Fibroblast of the conjunctiva (primary cell): ENCODE results near the gene EVA1C.
A peak's percentile ranks its signal among the peaks of the same experiment; 100 is the strongest.
"Not testable (repeated sequence)": the region's sequence is repeated elsewhere in the genome, so short reads cannot be mapped to it uniquely, and the experiment has no call there.

Experiments
- DNase-seq: peaks from one replicate; pipeline ENCODE4 v3.0.0-alpha.2; 2010; ENCODE audit warnings: low read depth

EVA1C gene

DNA sequence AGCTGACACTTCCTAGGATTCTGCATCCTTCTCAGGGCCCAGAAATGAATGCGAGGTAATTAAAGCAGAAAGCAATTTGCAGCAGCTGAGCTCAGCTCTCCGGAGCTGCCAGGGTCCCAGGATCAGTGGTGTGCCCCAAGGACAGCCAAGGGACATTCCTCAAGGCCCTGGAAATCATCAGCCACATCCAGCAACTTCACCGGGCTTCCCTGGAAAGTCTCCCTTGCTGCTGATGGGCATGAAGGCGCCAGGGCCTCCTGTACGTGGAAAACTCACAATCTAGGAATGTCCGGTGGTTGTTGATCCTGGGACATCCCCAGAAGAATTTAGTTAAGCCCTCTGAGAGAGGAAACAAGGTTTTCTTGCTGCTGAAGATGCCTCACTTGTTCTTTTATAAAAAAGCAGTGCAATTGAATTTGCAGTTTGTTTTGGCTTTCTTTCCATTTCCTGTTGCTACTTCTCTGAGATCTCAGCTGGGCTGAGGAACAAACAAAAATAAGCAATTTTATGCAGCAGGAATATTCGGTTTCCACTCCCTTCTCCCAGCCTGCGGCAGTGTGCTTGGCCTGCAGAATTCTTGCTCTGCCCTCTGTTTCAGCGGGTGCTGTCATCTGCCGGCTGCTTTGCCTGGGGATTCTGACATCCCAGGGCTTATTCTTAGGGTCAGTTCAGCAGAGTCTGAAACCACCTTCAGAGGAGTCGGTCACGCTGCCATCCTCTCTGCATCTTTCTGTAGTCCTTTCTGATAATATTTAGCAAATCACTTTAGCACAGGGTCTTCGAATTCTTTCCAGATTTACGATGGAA lies 86.9 kb downstream of the EVA1C start:
- DNase-seq, result no peak

DNA sequence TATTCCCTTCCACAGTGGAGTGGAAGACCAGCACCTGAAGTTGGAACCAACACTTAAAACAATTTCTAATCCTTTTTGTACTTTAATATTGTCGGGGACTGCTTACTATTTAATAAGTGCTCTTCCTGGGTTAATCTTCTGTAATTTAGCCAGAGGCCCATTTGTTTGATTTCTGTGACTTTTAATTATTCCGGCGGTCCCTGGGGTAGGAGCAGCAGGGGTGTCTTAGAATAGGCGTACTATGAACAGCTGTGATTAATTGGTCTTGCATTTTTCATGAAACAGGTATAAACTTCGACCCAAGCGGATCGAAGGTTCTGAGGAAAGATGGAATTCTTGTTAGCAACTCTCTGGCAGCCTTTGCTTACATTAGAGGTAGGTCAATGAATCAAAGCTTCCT lies 91.1 kb downstream of the EVA1C start:
- DNase-seq, result not testable (repeated sequence)

DNA sequence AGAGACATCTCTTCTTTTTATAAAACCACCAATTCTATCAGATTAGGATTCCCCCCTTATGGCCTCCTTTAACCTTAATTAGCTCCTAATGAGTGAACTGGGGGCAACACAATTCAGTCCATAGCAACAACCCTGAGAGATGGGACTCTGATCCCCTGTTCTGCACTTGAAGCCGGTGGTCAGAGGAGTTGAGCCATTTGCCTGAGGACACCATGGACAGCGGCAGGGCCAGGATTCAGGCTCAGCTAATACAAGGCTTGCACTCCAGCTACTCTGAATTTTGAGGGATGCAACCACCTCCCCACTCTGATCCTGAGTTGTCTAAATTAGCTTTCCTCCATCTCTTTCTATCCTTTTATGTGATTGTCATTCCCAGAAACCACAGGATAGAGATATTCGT lies 93.3 kb downstream of the EVA1C start:
- DNase-seq, result not testable (repeated sequence)

DNA sequence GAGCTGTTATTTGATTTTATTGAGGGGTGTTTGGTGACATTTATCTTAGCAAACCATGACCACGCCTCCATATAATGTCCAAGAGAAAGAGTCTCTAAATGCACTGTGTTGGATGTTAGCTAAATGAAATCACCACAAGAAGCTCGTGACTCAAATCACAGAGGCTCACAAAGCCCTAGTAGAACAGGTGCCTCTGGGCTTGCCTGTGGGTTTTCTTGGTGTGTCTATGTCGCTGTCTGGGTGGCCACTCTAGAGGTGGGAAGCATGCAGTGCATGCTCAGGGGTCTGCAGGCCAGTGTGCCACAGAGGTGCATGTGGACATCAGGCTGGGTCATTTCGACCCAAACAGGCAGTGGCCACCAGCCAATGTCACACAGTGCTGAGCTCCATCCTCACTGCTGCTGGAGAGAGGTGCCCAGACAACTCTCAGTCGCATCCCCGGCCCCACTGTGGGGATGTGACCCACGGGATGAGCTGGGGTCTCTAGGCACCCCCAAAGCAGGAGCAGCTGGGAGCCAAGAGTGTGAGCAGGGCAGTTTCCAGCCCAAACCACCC lies 94.0 kb downstream of the EVA1C start:
- not testable (repeated sequence) for DNase-seq

DNA sequence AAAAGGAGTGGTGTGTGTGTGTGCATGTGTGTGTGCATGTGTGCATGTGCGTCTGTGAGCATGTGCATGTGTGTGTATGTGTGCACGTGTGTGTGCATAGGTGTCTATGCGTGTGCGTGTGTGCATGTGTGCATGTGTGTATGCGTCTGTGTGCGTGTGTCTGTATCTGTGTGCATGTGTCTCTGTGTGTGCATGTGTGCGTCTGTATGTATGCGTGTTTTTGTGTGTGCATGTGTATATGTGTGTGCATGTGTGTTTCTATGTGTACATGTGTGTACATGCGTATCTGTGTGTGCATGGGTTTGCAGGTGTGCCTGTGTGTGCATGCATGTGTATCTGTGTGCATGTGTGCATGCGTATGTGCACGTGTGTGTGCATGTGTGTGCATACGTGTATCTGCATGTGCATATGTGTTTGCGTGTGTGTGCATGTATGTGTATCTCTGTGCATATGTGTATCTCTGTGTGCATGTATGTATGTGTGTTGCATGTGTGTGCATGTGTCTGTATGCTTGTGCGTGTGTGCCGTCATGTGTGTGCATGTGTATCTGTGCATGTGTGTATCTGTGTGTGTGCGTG lies 94.9 kb downstream of the EVA1C start:
- DNase-seq, result no peak

DNA sequence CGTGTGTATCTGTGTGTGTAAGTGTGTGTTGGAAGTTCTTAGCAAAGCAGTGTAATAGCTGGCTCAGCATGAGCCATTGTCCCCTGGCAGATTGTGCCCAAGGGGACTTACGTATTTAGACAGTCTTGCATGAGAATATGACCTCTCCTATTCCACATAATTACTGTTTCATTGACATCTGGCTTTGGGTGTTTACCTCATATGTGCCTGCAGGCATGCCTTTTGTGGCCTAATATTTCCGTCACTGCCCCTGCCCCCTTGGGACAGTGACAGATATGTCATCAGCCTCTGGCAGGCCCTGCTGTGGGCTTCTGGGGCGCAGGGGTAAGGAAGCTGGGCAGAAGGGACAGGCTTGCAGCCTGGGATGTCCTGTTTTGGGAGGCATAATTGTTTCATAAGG lies 95.5 kb downstream of the EVA1C start:
- not testable (repeated sequence) for DNase-seq

DNA sequence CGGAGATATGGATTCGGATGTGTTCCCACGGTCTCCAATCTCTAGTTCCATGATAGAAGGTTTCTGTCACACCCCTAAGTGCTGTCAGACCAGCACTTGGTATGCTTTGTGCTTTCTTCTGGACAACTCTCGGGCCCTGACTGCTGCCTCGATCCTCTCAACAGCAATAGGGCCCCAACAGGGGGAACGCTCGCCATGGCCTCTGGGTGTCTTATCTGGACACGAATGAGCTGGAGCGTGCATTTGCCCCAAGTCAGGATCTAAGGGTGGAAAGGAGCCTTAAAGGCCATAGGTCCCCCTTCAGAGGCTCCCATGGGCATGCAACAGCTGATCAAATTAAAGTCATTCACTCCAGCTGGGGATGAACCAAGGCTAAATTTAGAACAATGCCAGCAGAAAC lies 96.1 kb downstream of the EVA1C start:
- DNase-seq, result no peak

DNA sequence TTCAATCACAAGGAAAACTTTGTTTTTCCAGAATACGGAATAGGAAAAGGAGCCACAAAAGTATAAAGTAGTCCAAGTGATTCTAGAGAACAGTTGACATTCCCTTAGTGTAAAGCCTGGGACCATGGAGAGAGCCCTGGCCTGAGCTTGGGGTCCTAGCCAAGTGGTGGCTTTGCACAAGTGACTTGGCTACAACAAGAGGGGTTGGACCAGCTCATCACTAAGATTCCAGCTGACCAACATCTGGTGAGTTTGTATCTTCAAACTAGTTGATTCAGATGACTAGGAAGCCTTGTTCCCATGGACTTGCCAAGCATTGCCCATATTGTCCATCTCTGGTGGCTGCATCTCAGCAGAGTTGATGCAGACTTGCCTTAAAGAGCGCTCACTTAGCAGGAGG lies 96.5 kb downstream of the EVA1C start:
- not testable (repeated sequence) for DNase-seq

DNA sequence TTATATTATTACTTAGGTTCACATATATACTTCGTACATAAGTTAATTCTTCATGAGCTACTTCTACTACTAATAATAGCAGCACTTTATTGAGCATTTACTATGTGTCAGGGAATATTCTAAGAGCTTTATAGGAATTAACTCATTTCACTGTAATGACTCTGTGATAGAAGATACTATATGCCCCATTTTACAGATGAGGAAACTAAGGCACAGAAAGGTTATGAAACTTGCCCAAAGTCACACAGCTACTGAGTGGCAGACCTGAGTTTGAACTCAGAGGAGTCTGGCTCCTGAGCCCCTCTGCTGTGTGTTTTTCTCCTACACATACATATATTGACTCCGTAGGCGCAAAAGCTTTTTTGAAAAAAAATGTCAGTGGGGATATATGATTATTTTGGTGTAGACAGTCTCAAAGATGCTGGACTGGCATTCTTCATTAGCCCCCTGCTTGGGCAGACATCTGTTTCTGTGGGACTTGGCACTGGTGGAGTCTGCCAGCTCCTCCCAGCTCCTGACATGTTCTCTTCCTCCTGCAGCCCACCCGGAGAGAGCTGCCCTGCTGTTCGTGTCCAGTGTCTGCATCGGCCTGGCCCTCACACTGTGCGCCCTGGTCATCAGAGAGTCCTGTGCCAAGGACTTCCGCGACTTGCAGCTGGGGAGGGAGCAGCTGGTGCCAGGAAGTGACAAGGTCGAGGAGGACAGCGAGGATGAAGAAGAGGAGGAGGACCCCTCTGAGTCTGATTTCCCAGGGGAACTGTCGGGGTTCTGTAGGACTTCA lies 102.0 kb downstream of the EVA1C start:
- DNase-seq, result no peak

DNA sequence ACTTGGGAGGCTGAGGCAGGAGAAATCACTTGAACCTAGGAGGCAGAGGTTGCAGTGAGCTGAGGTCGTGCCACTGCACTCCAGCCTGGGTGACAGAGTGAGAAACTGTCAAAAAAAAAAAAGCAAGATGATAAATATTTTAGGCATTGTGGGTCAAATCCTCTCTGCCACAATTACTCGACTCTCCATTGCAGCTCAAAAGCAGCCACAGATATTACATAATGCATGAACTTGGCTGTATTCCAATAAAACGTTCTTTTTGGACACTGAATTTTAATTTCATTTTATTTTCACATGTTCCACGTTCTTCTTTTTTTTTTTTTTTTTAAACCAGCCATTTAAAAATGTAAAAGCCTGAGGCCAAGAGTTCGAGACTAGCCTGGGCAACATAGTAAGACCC lies 103.4 kb downstream of the EVA1C start:
- DNase-seq, result no peak

DNA sequence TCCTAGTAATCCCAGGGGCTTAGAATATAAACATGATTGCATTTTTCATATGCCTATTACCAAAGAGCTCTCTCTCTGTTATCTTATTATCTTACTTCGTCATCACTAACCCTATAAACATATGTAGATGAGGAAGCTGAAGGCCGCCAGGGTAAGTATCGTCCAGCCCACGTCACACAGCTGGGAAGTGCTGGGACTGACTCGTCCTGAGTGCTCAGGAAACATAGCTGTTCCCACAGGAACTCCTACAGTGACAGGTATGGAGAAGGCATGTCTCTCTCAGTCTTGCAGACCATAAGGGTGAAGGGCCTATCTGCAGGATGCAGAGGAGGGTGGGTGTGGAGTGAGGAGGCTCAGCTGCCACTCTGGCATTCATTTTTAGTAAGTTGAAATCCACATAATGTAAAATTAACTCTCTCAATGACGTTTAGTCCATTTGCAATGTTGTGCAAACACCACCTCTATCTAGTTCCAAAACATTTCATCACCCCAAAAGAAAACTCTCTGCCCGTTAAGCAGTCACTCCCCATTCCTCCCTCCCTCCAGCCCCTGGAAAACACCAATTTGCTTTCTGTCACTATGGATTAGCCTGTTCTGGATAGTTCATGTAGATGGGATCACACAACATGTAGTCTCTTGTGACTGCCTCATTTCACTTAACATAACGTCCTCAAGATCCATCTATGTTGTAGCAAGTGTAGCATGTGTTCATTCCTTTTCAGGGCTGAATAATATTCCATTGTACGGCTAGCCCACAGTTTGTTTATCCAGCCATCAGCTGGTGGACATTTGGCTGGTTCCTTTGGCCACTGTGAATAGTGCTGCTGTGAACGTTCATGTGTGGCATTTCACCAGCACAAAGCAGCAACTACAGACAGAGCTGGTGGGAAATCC lies 104.5 kb downstream of the EVA1C start:
- DNase-seq, result peak; percentile 29

DNA sequence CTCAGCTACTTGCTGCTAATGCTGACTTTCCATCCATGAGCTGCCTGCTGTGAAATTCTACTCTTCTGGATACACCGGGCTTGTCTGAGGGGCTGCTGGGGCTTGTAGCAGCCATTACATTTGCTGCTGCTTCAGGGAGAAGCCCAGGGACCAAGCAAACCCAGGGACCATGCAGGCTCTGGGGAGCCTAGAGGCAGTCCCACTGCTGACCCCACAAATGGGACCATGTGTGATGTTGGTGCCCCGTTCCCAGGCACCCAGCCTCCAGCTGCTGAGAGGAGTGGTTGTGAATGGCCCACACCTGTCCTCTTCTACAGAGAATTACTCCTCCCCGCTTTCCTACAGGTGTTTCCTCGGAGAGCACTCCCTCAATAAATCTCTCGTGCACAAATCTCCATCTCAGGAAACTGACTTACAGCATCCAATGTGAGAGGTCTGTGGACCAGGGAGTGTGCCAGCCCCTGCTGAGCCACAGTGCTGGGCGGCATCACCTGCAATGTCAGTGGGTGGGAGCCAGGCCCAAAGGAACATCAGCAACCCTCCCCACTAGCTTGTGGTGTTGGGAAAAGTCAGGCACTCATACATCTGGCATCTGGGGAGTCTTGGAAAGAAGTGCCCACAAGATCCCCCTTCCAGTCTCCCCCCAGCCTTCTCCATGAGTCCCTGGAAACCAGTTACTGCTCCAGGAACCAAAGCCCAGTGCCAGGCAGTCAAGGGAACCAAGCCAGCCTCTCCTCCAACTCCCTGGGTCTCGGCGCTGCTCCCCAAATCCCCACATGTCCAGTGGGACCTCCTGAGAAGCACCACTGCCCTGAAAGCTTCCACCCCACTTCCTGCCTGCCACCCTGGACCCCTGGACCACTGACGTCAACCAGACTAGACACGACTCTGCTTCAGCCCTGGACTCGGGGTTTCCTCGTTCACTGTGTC lies 107.7 kb downstream of the EVA1C start:
- DNase-seq, result no peak

DNA sequence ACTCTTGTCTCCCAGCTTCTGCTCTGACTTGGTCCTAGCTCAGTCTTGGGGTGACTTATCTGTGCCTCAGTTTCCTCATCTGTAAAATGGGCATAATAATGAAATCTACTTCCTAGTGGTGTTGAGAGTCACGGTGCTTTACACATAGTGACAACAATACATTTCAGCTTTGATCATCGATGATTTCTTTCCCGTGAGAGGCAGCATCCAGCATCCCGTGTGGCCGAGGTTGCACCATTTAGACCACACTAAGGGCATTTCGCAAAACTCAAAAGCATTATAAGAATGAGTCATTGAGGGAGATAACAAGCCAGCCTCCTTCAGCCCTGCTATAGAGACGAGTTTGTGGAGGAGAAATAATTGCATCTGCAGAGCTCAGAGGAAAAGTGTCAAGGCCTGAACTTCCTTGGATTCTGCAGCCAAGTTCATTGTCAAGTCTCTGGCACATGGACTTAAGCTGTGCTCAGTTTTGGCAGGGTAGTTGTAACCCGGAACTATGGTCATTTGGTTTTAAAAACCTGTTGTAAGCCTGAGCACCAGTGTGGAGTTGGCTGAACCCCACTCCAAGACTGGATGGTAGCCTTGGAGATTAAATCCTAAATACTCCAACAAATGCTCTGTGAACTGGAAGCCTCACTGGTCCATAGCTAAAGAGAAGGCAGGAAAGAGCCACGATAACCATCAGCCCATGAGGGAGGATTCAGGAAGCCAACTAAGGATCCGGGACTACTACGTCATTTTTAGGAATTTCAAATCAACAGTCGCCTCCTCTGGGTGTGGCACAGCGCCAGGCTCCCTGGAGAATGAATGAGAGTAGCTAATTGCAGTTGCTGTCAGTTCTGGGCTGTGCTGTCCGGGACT lies 108.6 kb downstream of the EVA1C start:
- peak; percentile 34 for DNase-seq

DNA sequence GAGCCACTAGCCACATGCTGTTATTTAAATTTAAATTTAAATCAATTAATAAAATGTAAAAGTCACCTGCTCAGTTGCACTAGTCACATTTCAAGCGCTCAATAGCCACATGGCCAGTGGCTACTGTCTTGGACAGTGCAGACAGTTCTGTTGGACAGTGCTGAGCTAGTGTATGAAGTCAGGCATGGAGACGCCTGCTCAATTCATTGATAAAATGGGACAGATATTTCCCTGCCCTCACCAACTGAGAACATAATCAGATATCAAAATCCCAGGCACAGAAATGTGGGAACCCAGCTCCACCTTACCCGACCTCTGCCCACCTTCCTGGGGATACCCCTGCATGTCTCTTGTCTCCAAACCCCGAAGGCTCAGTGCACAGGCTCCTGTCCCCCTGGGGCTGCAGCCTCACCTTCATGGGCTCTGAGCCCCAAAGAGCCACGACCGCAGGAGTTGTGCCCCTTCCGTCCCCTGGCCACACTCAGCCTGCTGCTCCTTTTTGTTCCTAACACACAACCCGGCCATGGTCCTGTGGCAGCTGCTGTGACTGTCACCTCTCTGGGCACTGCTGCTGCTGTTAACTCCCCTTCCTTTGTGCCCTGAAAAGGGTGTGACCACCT lies 109.3 kb downstream of the EVA1C start:
- no peak for DNase-seq

DNA sequence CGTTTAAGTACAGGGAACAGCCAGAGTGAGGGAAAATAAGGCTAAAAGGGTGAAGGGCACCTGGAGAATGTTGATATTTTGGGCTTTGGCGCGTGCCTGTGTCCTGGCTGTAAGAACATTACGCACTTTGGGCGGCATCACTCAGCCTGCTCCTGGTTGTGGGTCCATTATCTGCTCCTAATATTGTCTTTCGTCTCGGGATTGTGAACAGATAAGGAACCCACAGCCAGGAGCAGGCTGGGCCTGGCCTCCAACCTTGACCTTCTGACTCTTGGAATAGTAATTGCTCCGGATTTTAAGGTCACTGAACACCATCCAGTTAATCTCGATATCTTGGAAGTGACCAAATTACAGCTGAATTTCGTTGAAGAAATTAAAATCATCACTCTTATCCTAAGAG lies 111.0 kb downstream of the EVA1C start:
- DNase-seq, result no peak

DNA sequence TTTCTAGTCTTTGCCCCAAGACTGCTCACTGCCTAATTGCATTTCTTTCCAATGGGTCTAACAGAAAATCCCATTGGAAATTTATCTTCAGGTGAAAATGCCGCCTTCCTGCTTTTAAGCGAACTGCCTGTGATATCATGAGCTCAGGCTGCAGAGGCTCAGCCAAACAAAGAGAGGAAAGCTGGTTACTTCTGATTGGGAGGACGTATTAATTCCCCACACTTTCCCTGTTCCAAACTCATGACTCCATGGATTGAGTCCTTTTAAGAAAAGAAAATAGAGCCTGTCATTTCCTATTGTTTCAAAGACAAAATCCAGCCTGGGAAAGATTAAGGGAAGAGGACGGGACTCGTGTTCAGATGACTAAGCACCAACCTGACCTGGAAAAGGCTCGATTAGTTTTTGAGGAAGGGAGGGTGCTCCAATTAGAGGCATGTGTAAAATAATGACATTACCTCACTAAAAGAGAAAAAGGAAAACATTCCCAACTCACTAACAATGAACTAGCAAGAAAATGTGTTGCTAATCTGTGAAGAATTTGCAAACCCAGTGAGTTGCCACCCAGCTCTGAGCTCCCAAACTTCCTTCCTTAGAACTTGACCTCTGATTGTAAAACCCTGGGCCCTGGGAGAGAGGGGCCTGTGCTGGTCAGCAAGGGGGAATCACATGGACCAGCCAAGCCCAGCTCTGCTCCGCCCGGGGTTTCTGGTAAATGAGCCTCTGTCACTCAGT lies 111.6 kb downstream of the EVA1C start:
- no peak for DNase-seq

DNA sequence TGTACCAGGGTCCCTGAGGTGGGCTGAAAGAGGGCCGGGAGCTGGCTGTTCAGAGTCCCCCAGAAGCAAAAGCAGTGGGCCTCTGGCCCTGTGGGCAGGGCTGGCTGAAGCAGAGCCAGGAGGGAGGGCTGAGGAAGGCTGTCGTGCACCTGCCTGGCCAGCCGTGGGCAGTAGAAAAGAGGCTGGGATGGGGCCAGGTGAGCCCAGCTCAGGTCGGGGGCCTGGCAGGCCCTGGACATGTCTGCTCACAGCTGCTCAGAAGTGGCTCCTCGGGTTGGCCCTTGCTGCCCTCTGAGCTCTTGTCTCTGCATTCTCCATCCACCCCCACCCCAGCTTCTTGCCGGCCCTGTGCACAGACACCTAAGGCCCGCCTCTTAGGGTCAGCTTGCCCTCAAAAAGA lies 112.8 kb downstream of the EVA1C start:
- no peak for DNase-seq

DNA sequence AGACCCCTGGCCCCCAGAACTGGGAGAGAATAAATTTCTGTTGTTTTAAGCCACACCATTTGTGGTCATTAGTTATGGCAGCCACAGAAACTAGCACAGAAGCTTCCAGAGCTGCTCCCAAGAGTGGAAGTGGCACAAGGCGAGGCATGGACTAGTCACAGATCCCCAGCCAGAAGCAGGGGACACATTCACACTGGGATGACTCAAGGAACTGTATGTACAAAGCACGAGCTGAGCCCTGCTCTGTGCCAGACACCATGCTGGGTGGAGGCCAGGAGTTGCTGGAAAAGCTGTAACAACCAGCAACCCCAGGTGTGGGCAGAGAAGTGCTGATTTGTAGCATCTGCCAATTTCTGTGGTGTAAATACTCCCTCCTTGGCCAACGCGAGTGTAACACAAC lies 117.2 kb downstream of the EVA1C start:
- no peak for DNase-seq
